H9 (cell line): ENCODE data around the gene ZNF446. TPM values are rescaled to one million over a fixed set of nuclear protein-coding genes. Genes with fewer than 3 reads are reported as not detected.
A peak's percentile ranks its signal among the peaks of the same experiment; 100 is the strongest.
"Not testable (repeated sequence)": the region's sequence is repeated elsewhere in the genome, so short reads cannot be mapped to it uniquely, and the experiment has no call there.

Experiments
- DNase-seq: peaks from one replicate; pipeline ENCODE4 v3.0.0-alpha.2; 2017
- H2AFZ ChIP-seq: one replicate; pipeline ENCODE4 v1.6.1; 2013; ENCODE audit warnings: mild to moderate bottlenecking, low read length, control low read depth, moderate library complexity
- H2AK5ac ChIP-seq: 2 replicates; pipeline ENCODE4 v1.6.1; 2013; ENCODE audit warnings: low read length, control low read depth, mixed read lengths; ENCODE audit not compliant: insufficient read length
- H2BK120ac ChIP-seq: one replicate; pipeline ENCODE4 v1.6.1; 2013; ENCODE audit warnings: low read depth, mild to moderate bottlenecking, low read length, control low read depth, inconsistent platforms; ENCODE audit not compliant: poor library complexity, severe bottlenecking
- H2BK12ac ChIP-seq: 2 replicates; pipeline ENCODE4 v1.6.1; 2013; ENCODE audit warnings: low read length, control low read depth, mixed read lengths, low read depth; ENCODE audit not compliant: insufficient read length
- H2BK15ac ChIP-seq: 2 replicates; pipeline ENCODE4 v1.6.1; 2013; ENCODE audit warnings: low read depth, low read length, control low read depth
- H2BK20ac ChIP-seq: one replicate; pipeline ENCODE4 v1.6.1; 2013; ENCODE audit warnings: low read depth, mild to moderate bottlenecking, low read length, control low read depth, inconsistent platforms; ENCODE audit not compliant: poor library complexity, severe bottlenecking
- H2BK5ac ChIP-seq: 2 replicates; pipeline ENCODE4 v1.6.1; 2013; ENCODE audit warnings: low read length, control low read depth, mixed read lengths; ENCODE audit not compliant: insufficient read length
- H3K14ac ChIP-seq: 2 replicates; pipeline ENCODE4 v1.6.1; 2013; ENCODE audit warnings: low read length, control low read depth; ENCODE audit not compliant: insufficient read depth
- H3K18ac ChIP-seq: 2 replicates; pipeline ENCODE4 v1.6.1; 2013; ENCODE audit warnings: low read depth, mild to moderate bottlenecking, mixed read lengths, low read length, control low read depth; ENCODE audit not compliant: insufficient read length
- H3K23ac ChIP-seq: 2 replicates; pipeline ENCODE4 v1.6.1; 2013; ENCODE audit warnings: low read length, control low read depth, mixed read lengths, low read depth; ENCODE audit not compliant: insufficient read length
- H3K23me2 ChIP-seq: 2 replicates; pipeline ENCODE4 v1.6.1; 2013; ENCODE audit warnings: low read depth, mild to moderate bottlenecking, mixed read lengths, low read length, control low read depth; ENCODE audit not compliant: insufficient read length, poor library complexity, severe bottlenecking
- H3K27ac ChIP-seq: 2 replicates; pipeline ENCODE4 v1.5.1; 2013; ENCODE audit warnings: low read length, control low read depth, mixed read lengths, low read depth; ENCODE audit not compliant: insufficient read length
- H3K27me3 ChIP-seq: 2 replicates; pipeline ENCODE4 v1.6.1; 2013; ENCODE audit warnings: low read length, control low read depth, inconsistent platforms; ENCODE audit not compliant: insufficient read depth
- H3K4ac ChIP-seq: 2 replicates; pipeline ENCODE4 v1.6.1; 2013; ENCODE audit warnings: low read depth, mild to moderate bottlenecking, control low read depth, inconsistent platforms, low read length, moderate library complexity
- H3K4me1 ChIP-seq: 2 replicates; pipeline ENCODE4 v1.6.1; 2013; ENCODE audit warnings: low read length, control low read depth, inconsistent platforms; ENCODE audit not compliant: insufficient read depth
- H3K4me2 ChIP-seq: 2 replicates; pipeline ENCODE4 v1.6.1; 2013; ENCODE audit warnings: low read length, control low read depth, mixed read lengths; ENCODE audit not compliant: insufficient read length, insufficient read depth
- H3K56ac ChIP-seq: 2 replicates; pipeline ENCODE4 v1.6.1; 2013; ENCODE audit warnings: low read depth, mild to moderate bottlenecking, mixed read lengths, low read length, control low read depth; ENCODE audit not compliant: insufficient read length
- H3K79me1 ChIP-seq: 2 replicates; pipeline ENCODE4 v1.6.1; 2013; ENCODE audit warnings: low read depth, mild to moderate bottlenecking, moderate library complexity, low read length, control low read depth, inconsistent platforms; ENCODE audit not compliant: insufficient read depth, poor library complexity, severe bottlenecking
- H3K79me2 ChIP-seq: 2 replicates; pipeline ENCODE4 v1.6.1; 2013; ENCODE audit warnings: low read length, control low read depth, inconsistent platforms; ENCODE audit not compliant: insufficient read depth
- H3K9ac ChIP-seq: 2 replicates; pipeline ENCODE4 v1.6.1; 2013; ENCODE audit warnings: low read length, control low read depth, mixed read lengths; ENCODE audit not compliant: insufficient read length; ENCODE audit errors: extremely low read depth
- H3K9me3 ChIP-seq: one replicate; pipeline ENCODE4 v1.6.1; 2013; ENCODE audit warnings: low read depth, low read length, inconsistent platforms; ENCODE audit not compliant: control insufficient read depth
- H3T11ph ChIP-seq: one replicate; pipeline ENCODE4 v1.6.1; 2013; ENCODE audit warnings: mild to moderate bottlenecking, low read length, control low read depth, inconsistent platforms
- H4K20me1 ChIP-seq: one replicate; pipeline ENCODE4 v1.6.1; 2013; ENCODE audit not compliant: control insufficient read depth, insufficient read length, insufficient read depth
- H4K5ac ChIP-seq: 2 replicates; pipeline ENCODE4 v1.6.1; 2013; ENCODE audit warnings: low read depth, mild to moderate bottlenecking, mixed read lengths, low read length, control low read depth; ENCODE audit not compliant: insufficient read length
- H4K8ac ChIP-seq: replicated peaks from 2 replicates; pipeline ENCODE4 v1.6.1; 2013; ENCODE audit warnings: low read length, control low read depth, mixed read lengths, low read depth; ENCODE audit not compliant: insufficient read length
- H4K91ac ChIP-seq: 2 replicates; pipeline ENCODE4 v1.6.1; 2013; ENCODE audit warnings: low read depth, mild to moderate bottlenecking, moderate library complexity, mixed read lengths, low read length, control low read depth; ENCODE audit not compliant: insufficient read length
- H3K27ac Mint-ChIP-seq, 3 experiments: 2 replicates in 2 of 3; 3 replicates in 1 of 3; pipeline ENCODE4 v1.8.0; 2020 to 2021; ENCODE audit warnings: mixed read lengths in 3 of 3, mild to moderate bottlenecking in 1 of 3, moderate library complexity in 1 of 3
- H3K27me3 Mint-ChIP-seq: 2 replicates; pipeline ENCODE4 v1.8.0; 2021; ENCODE audit warnings: low read depth, mild to moderate bottlenecking, moderate library complexity, mixed read lengths
- H3K36me3 Mint-ChIP-seq, 3 experiments: 2 replicates in 2 of 3; 3 replicates in 1 of 3; pipeline ENCODE4 v1.8.0; 2020 to 2021; ENCODE audit warnings: low read depth in 3 of 3, mixed read lengths in 3 of 3; ENCODE audit not compliant: insufficient read depth in 1 of 3
- H3K4me1 Mint-ChIP-seq, 2 experiments: 2 replicates each; pipeline ENCODE4 v1.8.0; 2020; ENCODE audit warnings: mixed read lengths in 2 of 2
- H3K4me3 Mint-ChIP-seq, 2 experiments: 2 replicates in 1 of 2; 3 replicates in 1 of 2; pipeline ENCODE4 v1.8.0; 2020 to 2021; ENCODE audit warnings: mild to moderate bottlenecking in 2 of 2, mixed read lengths in 2 of 2, moderate library complexity in 1 of 2
- H3K9me3 Mint-ChIP-seq, 2 experiments: 2 replicates in 1 of 2; 3 replicates in 1 of 2; pipeline ENCODE4 v1.8.0; 2020; ENCODE audit warnings: mild to moderate bottlenecking in 2 of 2, mixed read lengths in 2 of 2, moderate library complexity in 1 of 2
- WGBS: extraction: QIAGEN DNeasy Blood & Tissue Kit; methylation state at CpG from one replicate; pipeline ENCODE4 v1.1.7; 2013; ENCODE audit warnings: missing lambda C conversion rate, low lambda C conversion rate, mixed read lengths; ENCODE audit not compliant: insufficient read length; ENCODE audit errors: extremely low coverage; 5-methylcytosine and 5-hydroxymethylcytosine counted together
- total RNA-seq: library from RNA; stranded (reverse); gene quantifications from 2 replicates; pipeline ENCODE4 v1.2.1, GENCODE V29; 2021
- TF ChIP-seq, protein P1 (sequence below): fragments of 200-600 bp; sonication (generic); conservative IDR thresholded peaks from 3 replicates; pipeline ENCODE4 v1.8.0; 2021; ENCODE audit warnings: antibody characterized with exemption, mild to moderate bottlenecking

ZNF446 gene
- total RNA-seq, 1 experiment from 2014 or later: 7.6 TPM

DNA sequence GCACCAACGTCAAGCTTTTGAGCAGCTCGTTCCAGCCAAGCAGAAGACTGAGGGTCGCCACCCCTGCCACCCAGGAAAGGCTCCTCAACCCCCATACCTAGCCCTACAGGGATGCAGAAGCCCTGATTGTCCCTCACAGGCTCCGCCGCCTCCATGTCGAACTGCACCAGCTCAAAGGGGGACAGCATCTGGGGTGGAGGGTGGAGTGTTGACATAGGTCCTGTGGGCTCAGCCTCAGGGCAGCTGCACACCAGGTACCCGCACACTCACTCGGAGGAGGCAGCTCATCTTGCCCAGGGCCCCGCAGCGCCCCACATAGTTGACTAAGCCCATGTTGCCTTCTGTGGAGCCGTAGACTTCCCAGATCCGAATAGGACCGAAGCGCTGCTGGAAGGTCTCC lies 24.1 kb downstream of the ZNF446 start:
- Histone ChIP-seq H2AFZ (no peak overlapping the region), H3K27me3 (no peaks in the 10 kb centered on the region), H2BK12ac (no peak overlapping the region), H3K14ac (no peak overlapping the region; the same call in 1 of the 2 replicates), H3K9ac (peak overlapping the region; percentile 83), H3K4ac (no peak overlapping the region), H2AK5ac (no peak overlapping the region), H3K23ac (no peak overlapping the region), H3K79me1 (no peaks in the 10 kb centered on the region), H3K27ac (no peak overlapping the region), H3K4me1 (peaks cover 6% of the 10 kb centered on the region; the same call in 1 of the 2 replicates), H3K56ac (no peak overlapping the region), H4K20me1 (no peaks in the 10 kb centered on the region), H4K5ac (no peak overlapping the region), H4K8ac (no peak overlapping the region), H3K79me2 (no peaks in the 10 kb centered on the region), H3K9me3 (no peaks in the 10 kb centered on the region), H2BK15ac (no peak overlapping the region), H3T11ph (no peak overlapping the region), H4K91ac (no peak overlapping the region), H3K18ac (no peak overlapping the region), H3K4me2 (peak overlapping the region; percentile 99), H3K23me2 (peaks cover 14% of the 10 kb centered on the region), H2BK20ac (no peak overlapping the region), H2BK5ac (no peak overlapping the region), H2BK120ac (no peak overlapping the region)
- Mint-ChIP-seq H3K27ac (no peak overlapping the region), H3K4me1 (peaks cover 9 to 12% of the 10 kb centered on the region in 2 experiments), H3K4me3 (peak overlapping the region; percentile 86 to 99), H3K36me3 (no peaks in the 10 kb centered on the region), H3K27me3 (peaks cover 4% of the 10 kb centered on the region), H3K9me3 (peaks cover 0 to 3% of the 10 kb centered on the region in 2 experiments; a peak in 1 of 5 replicates)
- WGBS: no CpG with 5 or more reads among the region's 14 CpGs
- TF ChIP-seq, protein P1, sequence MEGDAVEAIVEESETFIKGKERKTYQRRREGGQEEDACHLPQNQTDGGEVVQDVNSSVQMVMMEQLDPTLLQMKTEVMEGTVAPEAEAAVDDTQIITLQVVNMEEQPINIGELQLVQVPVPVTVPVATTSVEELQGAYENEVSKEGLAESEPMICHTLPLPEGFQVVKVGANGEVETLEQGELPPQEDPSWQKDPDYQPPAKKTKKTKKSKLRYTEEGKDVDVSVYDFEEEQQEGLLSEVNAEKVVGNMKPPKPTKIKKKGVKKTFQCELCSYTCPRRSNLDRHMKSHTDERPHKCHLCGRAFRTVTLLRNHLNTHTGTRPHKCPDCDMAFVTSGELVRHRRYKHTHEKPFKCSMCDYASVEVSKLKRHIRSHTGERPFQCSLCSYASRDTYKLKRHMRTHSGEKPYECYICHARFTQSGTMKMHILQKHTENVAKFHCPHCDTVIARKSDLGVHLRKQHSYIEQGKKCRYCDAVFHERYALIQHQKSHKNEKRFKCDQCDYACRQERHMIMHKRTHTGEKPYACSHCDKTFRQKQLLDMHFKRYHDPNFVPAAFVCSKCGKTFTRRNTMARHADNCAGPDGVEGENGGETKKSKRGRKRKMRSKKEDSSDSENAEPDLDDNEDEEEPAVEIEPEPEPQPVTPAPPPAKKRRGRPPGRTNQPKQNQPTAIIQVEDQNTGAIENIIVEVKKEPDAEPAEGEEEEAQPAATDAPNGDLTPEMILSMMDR: no peak
- no peak for DNase-seq

DNA sequence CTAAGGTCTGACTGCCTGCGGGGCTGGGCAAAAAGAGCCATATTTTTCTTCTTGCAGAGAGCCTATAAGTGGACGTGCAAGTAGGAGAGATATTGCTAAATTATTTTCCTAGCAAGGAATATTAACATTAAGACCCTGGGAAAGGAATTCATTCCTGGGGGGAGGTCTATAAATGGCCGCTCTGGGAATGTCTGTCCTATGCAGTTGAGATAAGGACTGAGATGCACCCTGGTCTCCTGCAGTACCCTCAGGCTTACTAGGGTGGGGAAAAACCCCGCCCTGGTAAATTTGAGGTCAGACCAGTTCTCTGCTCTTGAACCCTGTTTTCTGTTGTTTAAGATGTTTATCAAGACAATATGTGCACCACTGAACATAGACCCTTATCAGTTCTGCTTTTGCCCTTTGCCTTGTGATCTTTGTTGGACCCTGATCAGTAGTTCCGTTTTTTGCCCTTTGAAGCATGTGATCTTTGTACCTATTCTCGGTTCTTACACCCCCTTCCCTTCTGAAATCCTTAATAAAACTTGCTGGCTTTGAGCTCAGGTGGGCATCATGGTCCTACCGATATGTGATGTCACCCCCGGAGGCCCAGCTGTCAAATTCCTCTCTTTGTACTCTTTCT lies 31.6 kb downstream of the ZNF446 start:
- not testable (repeated sequence) for H3K4ac ChIP-seq, H3T11ph ChIP-seq, H3K79me2 ChIP-seq, H3K79me1 ChIP-seq, H2BK15ac ChIP-seq, H3K14ac ChIP-seq, H3K18ac ChIP-seq, DNase-seq, H3K23me2 ChIP-seq, H2BK12ac ChIP-seq, H2AK5ac ChIP-seq, H3K27ac ChIP-seq, H4K8ac ChIP-seq, H3K27ac Mint-ChIP-seq, H3K36me3 Mint-ChIP-seq, H3K4me1 Mint-ChIP-seq, H3K9ac ChIP-seq, H3K4me1 ChIP-seq, H4K5ac ChIP-seq, H3K4me2 ChIP-seq, H2AFZ ChIP-seq, H2BK120ac ChIP-seq, H3K9me3 ChIP-seq, H4K20me1 ChIP-seq, H3K23ac ChIP-seq, H3K27me3 ChIP-seq, H2BK20ac ChIP-seq, H2BK5ac ChIP-seq, H3K56ac ChIP-seq, H4K91ac ChIP-seq
- Mint-ChIP-seq H3K4me3 (peak overlapping the region in 1 of 2 experiments; percentile 2; a peak in 2 of 5 replicates), H3K9me3 (peaks cover 11 to 14% of the 10 kb centered on the region in 2 experiments), H3K27me3 (peaks cover 12% of the 10 kb centered on the region)
- WGBS: no CpG with 5 or more reads among the region's 8 CpGs
